ENCODE results near the gene PRODH2. TPM values are rescaled to one million over a fixed set of nuclear protein-coding genes. Genes with fewer than 3 reads are reported as not detected.

Gene PRODH2
- total RNA-seq, 1 donor from 2014 or later = not detected

- intact Hi-C loops (cut with micrococcal nuclease) = no loop called here
These were observed 52.9 kb downstream of the PRODH2 start for GRCh38 chr19:35759697-35760096.

GRCh38 chr19:35757749-35758608, 54.7 kb downstream of the PRODH2 start, which contains the start of gene PROSER3:
TSS of gene PROSER3 (plus strand) at chr19:35758176. CDS start at chr19:35758216, 40 bp downstream.
- intact Hi-C loops (cut with micrococcal nuclease) = loop anchor here (1.0 kb wide), 3 partner anchors 10 to 41 kb away; partner anchors contain the start of genes ARHGAP33 and LIN37

GRCh38 chr19:35757231-35757748, 55.4 kb downstream of the PRODH2 start:
- intact Hi-C loops (cut with micrococcal nuclease) = loop anchor here (1.0 kb wide), 1 partner anchor 18 kb away; the partner anchor contains the start of gene ARHGAP33

- intact Hi-C loops (cut with micrococcal nuclease) = loop anchor here (1.0 kb wide), 1 partner anchor 19 kb away; the partner anchor contains the start of gene ARHGAP33
These were observed 56.0 kb downstream of the PRODH2 start, which contains the start of gene HSPB6 for GRCh38 chr19:35756377-35757230. TSS of gene HSPB6 (minus strand) at chr19:35757029. CDS start at chr19:35757008, 21 bp downstream.

GRCh38 chr19:35755550-35756376, 56.9 kb downstream of the PRODH2 start:
- intact Hi-C loops (cut with micrococcal nuclease) = no loop called here

- intact Hi-C loops (cut with micrococcal nuclease) = no loop called here
These were observed 57.5 kb downstream of the PRODH2 start for GRCh38 chr19:35755131-35755549.

- intact Hi-C loops (cut with micrococcal nuclease) = no loop called here
These were observed 58.1 kb downstream of the PRODH2 start for GRCh38 chr19:35754370-35755130.

GRCh38 chr19:35753634-35754369, 58.8 kb downstream of the PRODH2 start:
- intact Hi-C loops (cut with micrococcal nuclease) = no loop called here

GRCh38 chr19:35752746-35753350, 59.8 kb downstream of the PRODH2 start:
- intact Hi-C loops (cut with micrococcal nuclease) = no loop called here

GRCh38 chr19:35751839-35752745, 60.6 kb downstream of the PRODH2 start:
- intact Hi-C loops (cut with micrococcal nuclease) = no loop called here

- intact Hi-C loops (cut with micrococcal nuclease) = no loop called here
These were observed 62.5 kb downstream of the PRODH2 start for GRCh38 chr19:35750167-35750566.

Other genes starting within 250 kb of the PRODH2 start
- not detected in 2 replicates for gene ATP4A, start 249.2 kb downstream of the PRODH2 start, total RNA-seq
- gene PMIS2, start 226.7 kb downstream of the PRODH2 start, total RNA-seq = not detected in 2 replicates
- gene HAUS5, start 200.1 kb downstream of the PRODH2 start, total RNA-seq = 41.6 and 47.4 TPM in 2 replicates
- gene RBM42, start 183.8 kb downstream of the PRODH2 start, total RNA-seq = 96.5 and 109 TPM in 2 replicates
- gene ETV2, start 171.1 kb downstream of the PRODH2 start, total RNA-seq = 0.80 and 1.3 TPM in 2 replicates
- 489 and 495 TPM in 2 replicates for gene COX6B1, start 164.5 kb downstream of the PRODH2 start, total RNA-seq
- gene UPK1A, start 146.3 kb downstream of the PRODH2 start, total RNA-seq = 0.48 and 0.50 TPM in 2 replicates
- 55.9 and 57.1 TPM in 2 replicates for gene ZBTB32, start 108.3 kb downstream of the PRODH2 start, total RNA-seq
- 60.0 and 62.6 TPM in 2 replicates for gene KMT2B, start 94.8 kb downstream of the PRODH2 start, total RNA-seq
- gene IGFLR1, start 70.4 kb downstream of the PRODH2 start, total RNA-seq = 31.2 and 35.2 TPM in 2 replicates
- gene U2AF1L4, start 67.4 kb downstream of the PRODH2 start, total RNA-seq = 24.0 and 24.5 TPM in 2 replicates
- gene PSENEN, start 67.2 kb downstream of the PRODH2 start, total RNA-seq = 42.0 and 45.5 TPM in 2 replicates
- gene LIN37, start 64.3 kb downstream of the PRODH2 start, total RNA-seq = 10.8 and 15.2 TPM in 2 replicates
- not detected in 2 replicates for gene HSPB6, start 55.8 kb downstream of the PRODH2 start, total RNA-seq
- gene PROSER3, start 54.7 kb downstream of the PRODH2 start, total RNA-seq = 50.4 and 51.1 TPM in 2 replicates
- gene ARHGAP33, start 37.3 kb downstream of the PRODH2 start, total RNA-seq = 67.1 and 72.6 TPM in 2 replicates
- gene NPHS1, start 39.7 kb upstream of the PRODH2 start, total RNA-seq = not detected in 2 replicates
- gene KIRREL2, start 44.1 kb upstream of the PRODH2 start, total RNA-seq = 0.20 and 0.25 TPM in 2 replicates
- gene APLP1, start 55.7 kb upstream of the PRODH2 start, total RNA-seq = 0.86 and 2.0 TPM in 2 replicates
- gene NFKBID, start 87.7 kb upstream of the PRODH2 start, total RNA-seq = 42.7 and 43.0 TPM in 2 replicates
- 93.1 and 96.2 TPM in 2 replicates for gene HCST, start 89.7 kb upstream of the PRODH2 start, total RNA-seq
- gene TYROBP, start 95.5 kb upstream of the PRODH2 start, total RNA-seq = 0.52 TPM in 1 of 2 replicates, not detected in the other
- 9.7 and 11.4 TPM in 2 replicates for gene LRFN3, start 123.5 kb upstream of the PRODH2 start, total RNA-seq
- 16.1 and 16.7 TPM in 2 replicates for gene SDHAF1, start 182.3 kb upstream of the PRODH2 start, total RNA-seq
- gene SYNE4, start 196.0 kb upstream of the PRODH2 start, total RNA-seq = 2.6 and 2.7 TPM in 2 replicates
- gene ALKBH6, start 201.4 kb upstream of the PRODH2 start, total RNA-seq = 34.6 and 39.2 TPM in 2 replicates
- gene CLIP3, start 220.0 kb upstream of the PRODH2 start, total RNA-seq = 3.0 and 5.1 TPM in 2 replicates
- gene THAP8, start 241.4 kb upstream of the PRODH2 start, total RNA-seq = 4.1 and 4.4 TPM in 2 replicates
- 32.6 and 32.8 TPM in 2 replicates for gene WDR62, start 242.1 kb upstream of the PRODH2 start, total RNA-seq